Sigmoid colon (tissue), 4 donors: ENCODE data around the gene TSPAN18.

Source experiments
- CTCF ChIP-seq, 4 experiments: fragments of 450-650 bp in 3 of 4; fragments of 200-600 bp in 1 of 4; IDR thresholded peaks; one replicate each; pipeline ENCODE4 v1.5.1; 2016 to 2019; ENCODE audit warnings: antibody characterized with exemption in 4 of 4, mild to moderate bottlenecking in 3 of 4, moderate library complexity in 2 of 4
- EP300 ChIP-seq, 4 donors: sonication (generic); formaldehyde crosslinking; IDR thresholded peaks; one replicate each; pipeline ENCODE4 v1.6.1; 2017; ENCODE audit warnings: antibody characterized with exemption in 4 of 4

- TF ChIP-seq CTCF (IDR thresholded peaks at IDR 0.05) (no peak), EP300 (IDR thresholded peaks at IDR 0.05) (no peak)
Observed at GRCh38 chr11:44763121-44763820, 36.5 kb downstream of the TSPAN18 start.
